ENCODE data around the gene MVK. TPM values are rescaled to one million over a fixed set of nuclear protein-coding genes. Genes with fewer than 3 reads are reported as not detected.

MVK gene
- total and polyA plus RNA-seq, 4 donors = 34.9 to 50.3 (median 41.4) TPM

DNA sequence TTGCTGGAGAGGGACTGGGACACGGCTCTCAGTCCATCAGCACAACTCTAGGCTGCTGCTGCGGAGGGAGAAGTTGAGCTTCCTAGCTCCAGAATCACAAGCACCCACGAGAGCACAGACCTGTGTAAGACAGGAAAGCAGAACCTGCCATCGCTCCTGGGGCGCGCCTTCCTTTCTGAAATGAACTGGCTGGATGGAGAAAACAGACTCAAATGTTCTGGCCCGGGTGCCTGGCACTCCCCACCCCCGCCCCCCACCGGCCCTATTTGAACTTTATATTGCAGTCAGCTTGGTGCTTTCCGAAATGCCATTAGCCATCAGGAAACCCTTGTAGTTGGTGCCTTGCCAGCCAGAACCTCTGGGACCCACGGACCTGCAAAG lies 23.8 kb downstream of the MVK start:
- H3K36me3 ChIP-seq (ENCODE audit: control insufficient read depth in 4 of 4, insufficient read depth in 3 of 4, low read depth in 1 of 4, low read length in 3 of 4) = peaks cover 0 to 18% (median 10%) of the 10 kb centered on the region in 4 donors
- no peak overlapping the region for H3K27ac ChIP-seq (ENCODE audit: low read depth in 1 of 2, low read length in 2 of 2)
- no peak overlapping the region for H3K9ac ChIP-seq (ENCODE audit: low read depth in 1 of 2, low read length in 2 of 2)
- TF ChIP-seq HNF4G (IDR thresholded peaks at IDR 0.05) (no peak), GABPA (IDR thresholded peaks at IDR 0.05 in 1 of 2, conservative IDR thresholded peaks at IDR 0.05 in 1 of 2) (no peak), REST (IDR thresholded peaks at IDR 0.05) (no peak), FOXA2 (IDR thresholded peaks at IDR 0.05) (no peak), FOXA1 (IDR thresholded peaks at IDR 0.05) (no peak), HNF4A (conservative IDR thresholded peaks at IDR 0.05) (no peak), SP1 (IDR thresholded peaks at IDR 0.05) (no peak), TAF1 (conservative IDR thresholded peaks at IDR 0.05) (no peak), JUND (IDR thresholded peaks at IDR 0.05) (no peak), CTCF (IDR thresholded peaks at IDR 0.05; ENCODE audit: low read depth, low read length, missing input control) (no peak), RAD21 (IDR thresholded peaks at IDR 0.05) (no peak)
- TF ChIP-seq, protein P1, sequence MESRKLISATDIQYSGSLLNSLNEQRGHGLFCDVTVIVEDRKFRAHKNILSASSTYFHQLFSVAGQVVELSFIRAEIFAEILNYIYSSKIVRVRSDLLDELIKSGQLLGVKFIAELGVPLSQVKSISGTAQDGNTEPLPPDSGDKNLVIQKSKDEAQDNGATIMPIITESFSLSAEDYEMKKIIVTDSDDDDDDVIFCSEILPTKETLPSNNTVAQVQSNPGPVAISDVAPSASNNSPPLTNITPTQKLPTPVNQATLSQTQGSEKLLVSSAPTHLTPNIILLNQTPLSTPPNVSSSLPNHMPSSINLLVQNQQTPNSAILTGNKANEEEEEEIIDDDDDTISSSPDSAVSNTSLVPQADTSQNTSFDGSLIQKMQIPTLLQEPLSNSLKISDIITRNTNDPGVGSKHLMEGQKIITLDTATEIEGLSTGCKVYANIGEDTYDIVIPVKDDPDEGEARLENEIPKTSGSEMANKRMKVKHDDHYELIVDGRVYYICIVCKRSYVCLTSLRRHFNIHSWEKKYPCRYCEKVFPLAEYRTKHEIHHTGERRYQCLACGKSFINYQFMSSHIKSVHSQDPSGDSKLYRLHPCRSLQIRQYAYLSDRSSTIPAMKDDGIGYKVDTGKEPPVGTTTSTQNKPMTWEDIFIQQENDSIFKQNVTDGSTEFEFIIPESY (IDR thresholded peaks at IDR 0.05) = no peak
- TF ChIP-seq, protein P2, sequence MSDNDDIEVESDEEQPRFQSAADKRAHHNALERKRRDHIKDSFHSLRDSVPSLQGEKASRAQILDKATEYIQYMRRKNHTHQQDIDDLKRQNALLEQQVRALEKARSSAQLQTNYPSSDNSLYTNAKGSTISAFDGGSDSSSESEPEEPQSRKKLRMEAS (IDR thresholded peaks at IDR 0.05) = no peak
- no peak for DNase-seq (ENCODE audit: low spot score)
- peaks cover 2 to 18% (median 12%) of the 10 kb centered on the region in 4 donors for H3K4me1 ChIP-seq (ENCODE audit: control insufficient read depth in 4 of 4, insufficient read depth in 4 of 4, low read length in 3 of 4)
- H3K9me3 ChIP-seq (ENCODE audit: control insufficient read depth in 4 of 4, low read length in 3 of 4) = no peaks in the 10 kb centered on the region
- no peaks in the 10 kb centered on the region for H3K27me3 ChIP-seq (ENCODE audit: control insufficient read depth in 4 of 4, insufficient read depth in 4 of 4, low read length in 3 of 4)
- no peak overlapping the region for H3K4me3 ChIP-seq (ENCODE audit: low read depth in 1 of 3, low read length in 3 of 3)
- 44% methylated on average over 11 of the region's 11 CpGs for WGBS

DNA sequence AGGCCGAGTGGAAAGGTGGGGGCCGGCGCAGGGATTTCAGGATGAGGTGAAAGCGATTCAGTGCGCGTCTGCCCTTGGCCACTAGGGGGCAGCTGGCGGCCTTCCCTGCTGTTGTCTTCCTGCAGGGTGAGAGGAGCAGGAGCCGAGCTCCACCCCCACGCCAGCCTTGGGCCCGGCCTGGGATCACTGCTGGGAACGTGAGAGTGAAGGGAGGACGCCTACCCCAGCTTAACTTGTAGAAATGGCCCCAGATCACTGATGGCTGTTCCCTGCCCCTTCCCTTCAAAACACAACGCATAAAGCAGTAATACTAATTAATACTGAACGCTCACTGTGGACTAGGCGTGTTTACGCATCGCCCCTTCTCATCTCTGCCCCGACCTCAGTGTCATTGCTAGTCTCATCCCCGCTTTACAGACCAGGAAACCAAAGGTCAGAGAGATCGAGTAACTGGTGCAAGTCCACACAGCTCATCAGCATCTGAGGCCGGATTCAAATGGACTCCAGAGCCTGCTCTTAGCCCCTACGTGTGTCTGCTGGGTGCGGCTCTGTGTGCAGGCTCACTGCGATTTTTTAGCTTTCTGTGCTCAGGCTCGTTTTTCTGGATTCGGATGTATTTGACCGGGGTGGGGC lies 24.3 kb downstream of the MVK start:
- Histone ChIP-seq H3K4me1 (ENCODE audit: control insufficient read depth in 4 of 4, insufficient read depth in 4 of 4, low read length in 3 of 4) (peaks cover 2 to 16% (median 10%) of the 10 kb centered on the region in 4 donors), H3K9ac (ENCODE audit: low read depth in 1 of 2, low read length in 2 of 2) (no peak overlapping the region), H3K9me3 (ENCODE audit: control insufficient read depth in 4 of 4, low read length in 3 of 4) (no peaks in the 10 kb centered on the region), H3K27me3 (ENCODE audit: control insufficient read depth in 4 of 4, insufficient read depth in 4 of 4, low read length in 3 of 4) (no peaks in the 10 kb centered on the region), H3K36me3 (ENCODE audit: control insufficient read depth in 4 of 4, insufficient read depth in 3 of 4, low read depth in 1 of 4, low read length in 3 of 4) (peaks cover 0 to 17% (median 10%) of the 10 kb centered on the region in 4 donors), H3K27ac (ENCODE audit: low read depth in 1 of 2, low read length in 2 of 2) (no peak overlapping the region), H3K4me3 (ENCODE audit: low read depth in 1 of 3, low read length in 3 of 3) (no peak overlapping the region)
- WGBS = 25% methylated on average over 27 of the region's 27 CpGs
- peak; percentile 83 for DNase-seq (ENCODE audit: low spot score)
- TF ChIP-seq ATF3 (IDR thresholded peaks at IDR 0.05) (no peak), FOXA1 (IDR thresholded peaks at IDR 0.05) (no peak), SP1 (IDR thresholded peaks at IDR 0.05) (peak; percentile 24), REST (IDR thresholded peaks at IDR 0.05) (no peak), HNF4A (conservative IDR thresholded peaks at IDR 0.05) (peak; percentile 52 to 57), RAD21 (IDR thresholded peaks at IDR 0.05) (peak; percentile 93 to 95), YY1 (IDR thresholded peaks at IDR 0.05) (peak; percentile 32)
- TF ChIP-seq, protein P1 (IDR thresholded peaks at IDR 0.05) = no peak
- TF ChIP-seq, protein P2 (IDR thresholded peaks at IDR 0.05) = no peak

Measured in liver (tissue), 9 donors.